ENCODE results near the gene GTPBP2.
"Not testable (repeated sequence)": the region's sequence is repeated elsewhere in the genome, so short reads cannot be mapped to it uniquely, and the experiment has no call there.

GTPBP2 gene

DNA sequence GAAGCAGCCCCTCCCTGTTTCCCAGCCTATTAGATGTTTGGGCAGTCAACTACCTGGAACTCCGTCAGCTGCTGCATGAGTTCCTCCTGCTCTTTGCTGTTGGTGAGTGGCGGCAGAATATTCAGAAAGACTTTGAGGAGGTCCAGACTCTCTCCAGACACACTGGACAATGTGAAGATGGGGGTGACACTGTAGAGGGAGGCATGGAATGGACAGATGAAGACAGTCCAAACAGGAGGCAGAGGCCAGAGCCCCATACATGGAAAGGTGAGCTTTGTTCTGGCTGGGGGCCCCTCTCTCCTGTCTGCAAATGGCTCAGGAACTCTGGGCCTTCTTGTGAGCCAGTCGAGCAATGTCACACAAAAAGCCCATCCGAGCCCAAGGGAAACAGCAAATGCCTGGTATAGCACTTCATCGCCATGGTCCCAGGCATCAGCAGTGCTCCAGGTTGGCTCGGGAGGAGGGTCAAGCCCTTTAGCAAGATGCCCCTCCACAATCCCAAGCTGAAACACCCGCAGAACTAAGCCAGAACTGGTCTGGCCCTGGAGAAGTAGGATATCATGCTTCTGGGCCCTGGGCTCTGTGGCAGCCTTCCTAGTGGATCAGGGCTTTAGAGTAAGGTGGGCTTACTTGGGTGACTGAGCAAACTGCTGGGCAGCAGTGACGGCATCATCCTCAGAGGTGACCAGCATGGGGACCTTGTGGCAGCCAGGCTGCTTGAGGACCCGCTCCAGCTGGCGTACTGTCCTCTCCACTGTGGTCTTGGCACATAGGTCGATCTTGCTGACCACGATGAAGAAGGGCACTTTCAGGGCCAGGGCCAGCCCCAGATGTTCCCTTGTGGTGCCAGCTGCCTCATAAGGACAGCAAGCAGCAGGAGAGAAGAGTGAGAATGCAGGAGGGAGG lies 4.9 kb downstream of the GTPBP2 start:
- no peak for DNase-seq (ENCODE audit: low spot score)

DNA sequence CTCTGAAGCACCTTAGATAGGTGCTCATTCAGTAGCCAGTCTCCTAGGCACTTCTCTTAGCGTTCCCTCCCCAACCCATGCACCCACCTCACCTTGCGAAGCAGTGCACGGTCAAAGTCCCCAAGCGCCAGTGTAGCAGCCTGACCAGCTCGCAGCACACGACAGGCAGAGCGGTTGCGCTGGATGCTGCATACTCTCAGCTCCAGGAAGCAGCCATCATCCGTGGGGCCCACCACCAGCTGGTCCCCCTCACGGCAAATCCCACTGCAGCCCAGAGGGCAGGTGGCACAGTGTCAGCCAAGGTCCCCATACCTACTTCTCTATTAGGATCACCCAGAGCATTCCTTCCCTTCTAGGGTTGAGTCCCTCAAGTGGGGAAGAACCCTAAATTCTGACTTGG lies 6.5 kb downstream of the GTPBP2 start:
- no peak for DNase-seq (ENCODE audit: low spot score)

DNA sequence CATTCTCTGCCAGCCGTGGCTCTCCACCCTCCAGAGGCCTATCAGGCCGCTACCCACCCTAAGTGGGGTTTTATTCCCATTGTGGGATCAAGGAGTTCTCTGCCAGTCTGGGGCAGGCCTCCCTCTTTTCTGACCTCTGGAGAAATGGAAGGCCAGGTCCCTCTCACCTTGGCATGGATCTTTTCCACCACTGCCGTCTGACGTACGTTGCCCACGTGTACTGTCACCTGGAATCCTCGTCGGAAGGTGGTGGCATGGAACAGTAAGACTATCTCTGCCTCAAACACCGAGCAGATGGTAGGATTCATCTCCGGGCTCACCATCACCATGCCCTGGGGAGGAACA lies 7.3 kb downstream of the GTPBP2 start:
- no peak for DNase-seq (ENCODE audit: low spot score)

DNA sequence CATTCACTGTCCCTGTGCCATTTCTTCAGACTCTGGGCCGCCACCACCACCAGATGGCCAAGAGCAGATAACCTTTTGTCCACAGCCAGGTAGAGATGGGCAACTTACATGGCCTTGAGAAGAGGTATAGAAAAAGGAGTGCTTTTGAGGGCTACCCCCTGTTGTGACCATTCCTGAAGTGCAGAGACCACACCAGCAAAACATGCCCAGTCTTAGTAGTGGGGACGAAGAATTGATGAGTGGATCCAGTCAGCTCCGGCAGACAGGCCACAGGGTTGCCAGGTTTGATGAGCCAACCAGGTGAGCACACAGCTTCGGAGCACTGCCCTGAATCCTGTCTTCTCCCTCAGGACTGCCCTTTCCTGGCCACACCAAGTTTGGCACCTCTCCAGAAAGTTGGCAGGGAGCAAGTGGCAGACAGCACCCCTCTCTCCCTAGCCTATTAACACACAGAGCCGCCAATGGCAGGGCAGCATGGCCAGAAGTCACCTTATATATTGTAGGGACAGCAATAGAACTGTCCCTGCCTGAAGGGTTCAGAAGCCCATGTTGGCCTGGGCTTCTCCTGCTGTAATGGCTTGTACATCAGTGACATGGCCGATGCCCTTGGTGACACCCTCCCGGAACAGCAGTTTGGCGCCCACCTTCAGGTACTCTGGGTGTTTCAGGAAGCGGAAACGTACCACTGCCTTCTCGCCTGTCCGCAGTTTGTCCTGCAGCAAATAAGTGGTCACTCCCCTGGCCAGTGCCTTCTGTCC lies 7.8 kb downstream of the GTPBP2 start:
- DNase-seq (ENCODE audit: low spot score), result no peak

DNA sequence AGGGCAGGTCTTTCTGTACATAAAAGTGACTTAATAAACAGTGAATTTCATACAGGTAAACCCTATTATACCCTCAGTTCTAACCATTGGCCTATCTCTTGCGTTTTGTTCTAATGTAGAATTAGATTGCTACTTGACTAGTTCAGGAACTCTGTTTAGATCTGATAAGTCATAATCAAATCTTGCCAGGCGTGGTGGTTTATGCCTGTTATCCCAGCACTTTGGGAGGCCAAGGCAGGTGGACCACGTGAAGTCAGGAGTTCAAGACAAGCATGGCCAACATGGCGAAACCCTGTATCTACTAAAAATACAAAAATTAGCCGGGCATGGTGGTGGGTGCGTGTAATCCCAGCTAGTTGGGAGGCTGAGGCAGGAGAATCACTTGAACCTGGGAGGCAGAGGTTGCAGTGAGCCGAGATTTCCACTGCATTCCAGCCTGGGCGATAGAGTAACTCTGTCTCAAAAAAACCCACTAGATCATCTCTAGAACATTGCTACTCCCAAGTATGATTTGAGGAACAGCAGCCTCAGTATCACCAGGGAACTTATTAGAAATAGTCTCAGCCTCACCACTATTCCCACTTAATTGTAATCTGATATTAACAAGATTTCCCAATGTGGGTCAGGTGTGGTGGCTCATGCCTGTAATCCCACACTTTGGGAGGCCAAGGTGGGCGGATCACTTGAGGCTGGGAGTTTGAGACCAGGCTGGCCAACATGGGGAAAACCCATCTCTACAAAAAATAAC lies 12.2 kb downstream of the GTPBP2 start:
- no peak for DNase-seq (ENCODE audit: low spot score)

DNA sequence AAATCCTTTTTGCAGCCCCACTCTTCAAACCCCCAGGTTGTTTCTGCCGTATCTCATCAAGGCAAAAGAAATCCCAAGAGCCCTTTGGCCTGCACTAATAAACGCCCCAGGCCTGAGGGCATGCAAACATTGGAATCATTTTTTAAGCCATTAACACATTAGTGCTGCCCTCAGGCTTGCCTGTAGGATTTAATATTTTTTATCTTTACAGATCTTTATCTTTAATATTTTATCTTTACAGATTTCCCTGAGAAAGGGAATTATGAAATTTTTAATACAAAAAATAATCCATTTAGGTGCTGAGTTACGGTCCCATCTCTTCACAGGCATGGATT lies 14.7 kb downstream of the GTPBP2 start:
- no peak for DNase-seq (ENCODE audit: low spot score)

DNA sequence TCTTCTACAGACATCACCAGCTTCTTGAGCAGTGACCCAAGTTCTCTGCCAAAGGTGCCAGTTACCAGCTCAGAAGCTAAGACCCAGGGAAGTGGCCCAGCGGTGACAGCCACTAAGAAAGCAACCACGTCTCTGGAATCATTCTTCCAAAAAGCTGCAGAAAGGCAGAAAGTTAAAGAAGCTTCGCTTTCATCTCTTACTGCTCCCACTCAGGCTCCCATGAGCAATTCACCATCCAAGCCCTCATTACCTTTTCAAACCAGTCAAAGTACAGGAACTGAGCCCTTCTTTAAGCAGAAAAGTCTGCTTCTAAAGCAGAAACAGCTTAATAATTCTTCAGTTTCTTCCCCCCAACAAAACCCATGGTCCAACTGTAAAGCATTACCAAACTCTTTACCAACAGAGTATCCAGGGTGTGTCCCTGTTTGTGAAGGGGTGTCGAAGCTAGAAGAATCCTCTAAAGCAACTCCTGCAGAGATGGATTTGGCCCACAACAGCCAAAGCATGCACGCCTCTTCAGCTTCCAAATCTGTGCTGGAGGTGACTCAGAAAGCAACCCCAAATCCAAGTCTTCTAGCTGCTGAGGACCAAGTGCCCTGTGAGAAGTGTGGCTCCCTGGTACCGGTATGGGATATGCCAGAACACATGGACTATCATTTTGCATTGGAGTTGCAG lies 15.2 kb downstream of the GTPBP2 start:
- DNase-seq (ENCODE audit: low spot score), result no peak

DNA sequence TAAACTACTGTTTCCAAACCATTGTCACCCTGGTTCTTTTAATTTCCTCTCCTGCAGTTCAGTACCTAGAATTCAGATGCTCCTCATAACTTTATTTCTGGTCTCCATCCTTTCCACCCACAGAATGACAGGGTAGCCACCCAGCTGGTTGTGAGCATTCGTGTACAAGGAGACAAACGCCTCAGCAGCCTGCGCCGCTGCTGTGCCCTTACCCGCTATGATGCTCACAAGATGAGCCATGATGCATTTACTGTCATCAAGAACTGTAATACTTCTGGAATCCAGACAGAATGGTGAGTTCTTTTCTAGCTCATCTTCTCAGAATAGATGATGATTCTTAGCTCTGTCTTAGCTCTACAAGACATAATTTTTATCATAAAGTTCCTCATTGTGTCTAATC lies 18.6 kb downstream of the GTPBP2 start:
- no peak for DNase-seq (ENCODE audit: low spot score)

DNA sequence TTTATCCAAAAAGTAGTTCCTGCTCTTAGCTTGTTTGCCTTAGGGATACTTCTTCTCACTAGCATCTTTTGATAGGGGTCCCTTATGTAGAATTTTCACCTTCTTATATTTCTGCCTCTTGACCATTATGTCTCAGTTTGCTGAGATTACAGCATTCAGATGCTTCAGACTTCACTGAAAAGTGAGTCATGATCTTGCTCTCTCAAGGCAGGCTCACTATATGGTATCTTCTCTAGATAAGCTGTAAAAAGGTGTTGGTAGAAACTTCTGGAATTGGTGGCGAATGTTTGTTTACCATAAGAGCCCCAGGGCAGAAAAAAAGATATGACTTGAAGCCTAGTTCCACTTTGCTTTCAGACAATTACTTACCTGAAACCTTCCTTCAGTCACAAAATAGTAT lies 19.7 kb downstream of the GTPBP2 start:
- no peak for DNase-seq (ENCODE audit: low spot score)

DNA sequence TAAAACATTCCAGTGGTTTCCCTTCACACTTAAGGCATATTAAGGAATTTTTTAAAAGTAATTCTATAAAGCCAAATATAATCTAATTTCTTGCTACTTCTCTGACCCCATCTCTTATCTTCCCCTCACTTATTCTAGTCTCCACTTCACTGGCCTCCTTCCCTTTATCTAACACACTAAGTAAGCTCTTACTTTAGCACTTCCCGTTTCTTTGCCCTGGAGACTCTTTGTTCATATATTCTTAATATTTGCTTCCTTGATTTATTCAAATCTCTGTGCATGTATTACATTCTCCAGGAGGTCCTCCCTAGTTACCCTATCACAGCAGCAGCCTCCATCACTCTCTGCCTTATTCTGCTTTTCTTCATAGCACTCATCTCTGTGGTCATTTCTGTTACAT lies 20.3 kb downstream of the GTPBP2 start:
- DNase-seq (ENCODE audit: low spot score), result no peak

DNA sequence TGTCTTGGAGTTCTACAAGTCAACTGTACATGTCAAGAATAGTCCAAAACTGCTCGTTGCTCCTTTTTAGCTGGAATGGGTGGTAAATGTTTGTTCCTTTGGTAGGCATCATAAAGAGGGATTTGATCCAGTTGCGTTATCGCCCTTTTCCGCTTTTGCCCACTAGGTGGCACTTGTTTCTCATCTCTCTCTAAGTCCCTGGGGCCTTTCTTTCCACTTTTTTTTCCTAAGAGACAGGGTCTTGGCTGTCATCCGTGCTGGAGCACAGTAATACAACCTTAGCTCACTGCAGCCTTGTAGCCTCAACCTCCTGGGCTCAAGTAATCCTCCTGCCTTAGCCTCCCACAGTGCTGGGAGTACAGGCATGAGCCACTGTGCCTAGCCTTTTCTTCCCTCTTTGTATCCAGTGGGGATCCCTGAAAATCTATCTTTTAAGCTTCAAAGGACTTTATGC lies 20.7 kb downstream of the GTPBP2 start:
- no peak for DNase-seq (ENCODE audit: low spot score)

DNA sequence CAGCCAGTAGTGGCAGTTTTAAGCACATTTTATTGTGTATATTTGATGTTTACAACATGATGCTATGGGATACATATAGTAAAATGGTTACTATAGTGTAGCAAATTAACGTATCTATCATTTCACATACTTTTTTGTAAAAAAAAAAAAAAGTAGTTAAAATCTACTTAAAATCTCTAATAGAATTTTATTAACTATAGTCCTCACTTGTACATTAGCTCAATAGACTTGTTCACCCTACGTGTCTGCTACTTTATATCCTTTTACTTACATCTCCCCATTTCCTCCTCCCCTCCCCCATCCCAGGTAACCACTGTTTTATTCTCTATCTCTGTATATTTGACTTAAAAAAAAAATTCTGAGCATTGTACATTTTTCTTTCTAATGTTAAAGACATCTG lies 23.0 kb downstream of the GTPBP2 start:
- no peak for DNase-seq (ENCODE audit: low spot score)

DNA sequence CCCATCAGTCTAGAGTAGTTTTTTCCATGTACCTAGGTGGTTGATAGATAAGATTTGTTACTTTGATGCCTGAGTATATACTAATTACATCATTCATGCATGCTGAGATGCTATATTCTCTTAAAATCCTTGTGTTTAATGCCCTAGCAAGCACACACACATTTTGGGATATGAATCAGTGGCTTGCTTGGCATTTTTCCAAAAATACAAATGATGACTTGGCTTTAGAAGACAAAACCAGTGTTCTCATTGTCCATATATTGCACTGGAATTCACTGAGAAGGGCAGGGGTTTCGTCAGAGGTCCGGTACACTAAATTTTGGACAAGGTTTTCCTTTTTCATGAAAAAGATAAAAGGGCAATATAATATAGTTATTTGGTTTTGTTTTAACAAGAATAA lies 24.9 kb downstream of the GTPBP2 start:
- no peak for DNase-seq (ENCODE audit: low spot score)

DNA sequence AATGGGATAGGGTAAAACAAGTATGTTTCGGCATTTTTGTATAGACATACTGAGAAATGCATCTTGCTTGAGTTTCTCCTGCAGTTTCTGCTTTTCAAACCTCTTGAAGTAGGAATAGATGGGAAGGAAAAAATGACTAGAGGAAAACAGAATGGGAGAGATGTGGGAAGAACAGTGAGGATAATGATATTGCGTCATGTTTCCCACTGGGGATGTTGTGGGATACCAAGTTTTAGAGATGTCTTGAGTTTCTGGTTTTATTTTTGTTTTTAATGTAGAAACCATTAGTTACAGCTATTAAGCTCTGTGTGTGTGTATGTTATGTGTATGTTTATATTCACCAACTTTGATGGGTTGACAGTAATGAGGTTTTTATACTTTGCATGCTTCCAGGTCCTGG lies 28.5 kb downstream of the GTPBP2 start:
- DNase-seq (ENCODE audit: low spot score), result no peak

DNA sequence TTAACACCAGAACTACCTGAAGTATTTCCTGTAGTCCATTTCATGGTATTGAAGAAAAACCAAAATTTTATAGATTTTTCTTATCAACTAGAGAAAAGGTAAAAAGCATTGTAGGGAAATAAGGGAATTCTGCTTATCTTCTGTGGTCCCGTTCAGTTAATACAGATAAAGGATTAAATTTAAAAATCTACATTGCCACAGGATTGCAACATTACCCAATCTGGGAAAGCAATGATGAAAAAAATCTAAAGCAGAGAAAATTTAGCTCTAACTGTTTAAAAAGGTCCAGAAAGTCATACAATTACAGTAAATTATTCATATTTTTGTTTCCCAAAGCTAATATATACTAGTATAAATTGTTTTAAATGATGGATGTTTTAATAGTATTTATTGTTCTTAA lies 35.1 kb downstream of the GTPBP2 start:
- DNase-seq (ENCODE audit: low spot score), result no peak

DNA sequence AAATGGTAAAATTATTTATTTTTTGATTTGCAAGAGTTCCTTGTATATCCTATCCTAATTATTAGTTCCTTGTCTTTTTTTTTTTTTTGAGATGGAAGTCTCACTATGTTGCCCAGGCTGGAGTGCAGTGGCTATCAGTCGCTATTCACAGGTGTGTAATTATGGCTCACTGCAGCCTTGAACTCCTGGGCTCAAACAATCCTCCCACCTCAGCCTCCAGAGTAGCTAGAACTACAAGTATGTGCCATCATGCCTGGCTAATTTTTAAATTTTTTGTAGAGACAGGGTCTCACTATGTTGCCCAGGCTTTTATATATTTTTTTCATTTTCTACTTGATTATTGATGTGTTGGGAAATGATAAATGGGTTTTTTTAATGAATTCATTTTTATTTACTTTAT lies 39.5 kb downstream of the GTPBP2 start:
- DNase-seq (ENCODE audit: low spot score), result not testable (repeated sequence)

DNA sequence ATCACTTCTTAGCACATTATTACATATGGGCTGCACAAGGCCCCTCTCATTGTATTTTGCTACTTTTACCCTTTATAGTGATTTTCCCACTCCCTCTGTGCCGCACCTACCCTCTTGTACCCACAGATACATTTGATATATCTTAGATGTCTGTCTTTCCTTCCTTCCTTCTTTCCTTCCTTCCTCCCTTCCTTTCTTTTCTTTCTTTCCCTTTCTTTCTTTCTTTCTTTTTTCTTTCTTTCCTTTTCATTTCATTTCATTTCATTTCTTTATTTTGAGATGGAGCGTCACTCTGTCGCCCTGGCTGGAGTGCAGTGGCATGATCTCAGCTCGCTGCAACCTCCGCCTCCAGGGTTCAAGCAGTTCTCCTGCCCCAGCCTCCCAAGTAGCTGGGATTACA lies 40.9 kb downstream of the GTPBP2 start:
- no peak for DNase-seq (ENCODE audit: low spot score)

DNA sequence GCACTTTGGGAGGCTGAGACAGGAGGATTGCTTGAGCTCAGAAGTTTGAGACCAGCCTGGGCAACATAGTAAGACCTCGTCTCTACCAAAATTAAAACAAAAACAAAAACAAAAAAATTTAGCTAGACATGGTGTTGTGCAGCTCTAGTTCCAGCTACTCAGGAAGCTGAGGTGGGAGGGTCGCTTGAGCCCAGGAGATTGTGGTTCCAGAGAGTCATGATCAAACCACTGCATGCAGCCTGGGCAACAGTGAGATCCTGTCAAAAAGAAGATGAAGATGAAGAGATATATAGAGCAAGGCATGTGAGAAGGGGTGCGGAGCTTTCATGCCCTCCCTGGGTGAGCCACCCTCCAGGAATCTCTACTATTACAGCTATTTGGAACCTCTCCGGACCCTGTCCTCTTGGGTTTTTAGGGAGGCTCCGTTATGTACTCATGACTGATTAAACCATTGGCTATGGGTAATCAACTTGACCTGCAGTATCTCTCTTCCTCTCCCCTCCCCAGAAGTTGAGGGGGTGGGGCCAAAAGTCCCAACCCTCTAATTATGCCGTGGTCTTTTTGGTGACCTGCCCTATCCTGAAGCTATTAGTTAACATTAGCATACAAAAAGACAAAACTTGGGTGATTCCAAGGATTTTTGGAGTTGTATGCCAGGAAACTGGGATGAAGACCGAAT lies 44.0 kb downstream of the GTPBP2 start:
- no peak for DNase-seq (ENCODE audit: low spot score)

DNA sequence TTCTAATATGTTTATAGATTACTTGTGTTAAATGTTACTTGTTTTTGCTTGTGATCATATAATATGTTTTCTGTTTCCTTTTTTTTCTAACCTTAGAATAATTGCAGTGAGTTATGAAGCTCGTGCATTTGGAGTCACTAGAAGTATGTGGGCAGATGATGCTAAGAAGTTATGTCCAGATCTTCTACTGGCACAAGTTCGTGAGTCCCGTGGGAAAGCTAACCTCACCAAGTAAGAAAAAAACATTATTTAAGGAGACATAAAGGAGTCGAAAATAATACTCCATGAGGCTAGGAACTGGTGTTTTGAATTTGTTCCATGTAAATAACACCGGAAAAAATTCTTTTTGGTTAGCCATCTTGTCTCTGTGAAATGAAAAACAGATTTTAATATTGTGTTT lies 46.2 kb downstream of the GTPBP2 start:
- DNase-seq (ENCODE audit: low spot score), result no peak

DNA sequence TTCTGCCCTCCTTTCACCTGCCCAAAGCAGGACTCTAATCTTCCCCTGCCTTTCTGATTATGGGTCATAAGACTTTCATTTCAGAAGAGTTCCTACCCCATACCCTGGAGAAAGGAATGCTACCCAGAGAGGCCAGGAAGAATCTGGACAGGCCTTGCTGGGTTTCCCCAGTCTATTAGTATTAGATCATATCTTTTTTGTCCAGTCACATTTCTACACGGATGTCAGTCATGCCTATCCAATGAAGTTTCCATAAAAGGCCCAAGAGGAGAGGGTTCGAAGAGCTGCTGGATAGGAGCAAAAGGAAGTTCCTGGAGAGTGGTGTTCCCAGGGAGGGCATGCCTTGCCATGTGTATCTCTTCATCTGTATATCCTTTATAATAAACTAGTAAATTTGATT lies 49.9 kb downstream of the GTPBP2 start:
- DNase-seq (ENCODE audit: low spot score), result no peak

DNA sequence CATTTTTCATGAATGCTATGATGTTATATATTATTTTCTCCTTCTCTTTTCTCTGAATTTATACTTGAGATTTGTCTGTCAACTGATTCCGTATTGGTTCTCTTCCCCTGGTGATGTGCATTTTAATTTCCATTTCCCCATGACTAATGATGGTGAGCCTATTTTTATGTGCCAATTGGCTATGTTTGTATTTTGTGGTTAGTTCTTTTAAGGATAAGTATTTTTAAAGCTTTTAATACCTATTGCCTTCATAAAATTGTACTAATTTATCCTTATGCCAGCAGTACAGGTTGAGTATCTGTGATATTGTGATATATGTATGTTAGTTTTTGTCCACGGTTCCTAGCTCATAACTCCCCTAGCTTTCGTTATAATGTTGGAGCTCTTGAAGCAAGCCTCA lies 50.3 kb downstream of the GTPBP2 start:
- no peak for DNase-seq (ENCODE audit: low spot score)

Measured in left forelimb (tissue), 1 donor.